ENCODE measurements around the gene NWD2. TPM values are rescaled to one million over a fixed set of nuclear protein-coding genes. Genes with fewer than 3 reads are reported as not detected.

Gene NWD2
- total RNA-seq, 1 experiment from 2014 or later, result not detected

DNA sequence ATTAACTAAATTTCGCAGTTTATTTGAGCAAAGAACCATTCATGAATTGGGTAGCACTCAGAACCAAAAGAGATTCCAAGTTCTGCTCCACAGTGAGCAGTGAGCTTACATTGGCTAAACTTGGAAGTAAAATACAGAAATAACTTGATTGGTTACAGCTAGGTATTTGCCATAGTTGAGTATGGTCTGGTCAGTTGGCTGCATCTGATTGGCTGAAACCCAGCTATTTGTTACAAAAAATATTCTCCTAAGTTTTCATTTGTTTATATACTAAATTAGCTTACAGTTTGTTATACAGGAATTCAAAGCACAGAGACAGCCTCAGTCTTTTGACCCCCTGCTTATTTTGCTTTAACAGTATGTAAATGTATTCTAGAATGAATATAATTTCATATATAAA is 226.6 kb downstream of the NWD2 start:
- WGBS (ENCODE audit: extremely low coverage, insufficient read length, low lambda C conversion rate), result no CpG with 5 or more reads among the region's 1 CpG
- Histone ChIP-seq H3K4me1 (ENCODE audit: insufficient read depth, low read length) (no peaks in the 10 kb centered on the region), H4K5ac (ENCODE audit: insufficient read length, low read depth, low read length) (no peak overlapping the region), H3T11ph (ENCODE audit: low read length) (no peak overlapping the region), H4K20me1 (ENCODE audit: control insufficient read depth, insufficient read depth, insufficient read length) (no peaks in the 10 kb centered on the region), H3K4me2 (ENCODE audit: insufficient read depth, insufficient read length, low read length) (no peak overlapping the region), H3K27me3 (ENCODE audit: insufficient read depth, low read length) (no peaks in the 10 kb centered on the region), H3K9ac (ENCODE audit: extremely low read depth, insufficient read length, low read length) (no peak overlapping the region), H3K27ac (ENCODE audit: insufficient read length, low read depth, low read length) (no peak overlapping the region), H3K9me3 (ENCODE audit: control insufficient read depth, low read depth, low read length) (no peaks in the 10 kb centered on the region), H2BK5ac (ENCODE audit: insufficient read length, low read length) (no peak overlapping the region), H3K4ac (ENCODE audit: low read depth, low read length) (no peak overlapping the region), H3K79me2 (ENCODE audit: insufficient read depth, low read length) (no peaks in the 10 kb centered on the region), H3K14ac (ENCODE audit: insufficient read depth, low read length) (no peak overlapping the region), H2BK15ac (ENCODE audit: low read depth, low read length) (no peak overlapping the region), H2BK12ac (ENCODE audit: insufficient read length, low read depth, low read length) (no peak overlapping the region), H3K18ac (ENCODE audit: insufficient read length, low read depth, low read length) (no peak overlapping the region), H4K91ac (ENCODE audit: insufficient read length, low read depth, low read length) (no peak overlapping the region), H2BK20ac (ENCODE audit: low read depth, low read length, poor library complexity, severe bottlenecking) (no peak overlapping the region), H2BK120ac (ENCODE audit: low read depth, low read length, poor library complexity, severe bottlenecking) (no peak overlapping the region), H3K23me2 (ENCODE audit: insufficient read length, low read depth, low read length, poor library complexity, severe bottlenecking) (no peaks in the 10 kb centered on the region), H3K23ac (ENCODE audit: insufficient read length, low read depth, low read length) (no peak overlapping the region), H3K56ac (ENCODE audit: insufficient read length, low read depth, low read length) (no peak overlapping the region), H2AFZ (ENCODE audit: low read length) (no peak overlapping the region), H4K8ac (replicated peaks; ENCODE audit: insufficient read length, low read depth, low read length) (no peak overlapping the region), H2AK5ac (ENCODE audit: insufficient read length, low read length) (no peak overlapping the region), H3K79me1 (ENCODE audit: insufficient read depth, low read depth, low read length, poor library complexity, severe bottlenecking) (no peaks in the 10 kb centered on the region)
- H3K4me3 Mint-ChIP-seq, result no peak overlapping the region
- TF ChIP-seq CTCF (conservative IDR thresholded peaks at IDR 0.05), result no peak
- H3K27ac Mint-ChIP-seq, result no peak overlapping the region
- no peaks in the 10 kb centered on the region; the same call in 1 of the 2 replicates for H3K27me3 Mint-ChIP-seq (ENCODE audit: low read depth)
- no peak for DNase-seq
- no peaks in the 10 kb centered on the region for H3K4me1 Mint-ChIP-seq
- no peaks in the 10 kb centered on the region for H3K9me3 Mint-ChIP-seq
- no peaks in the 10 kb centered on the region for H3K36me3 Mint-ChIP-seq (ENCODE audit: insufficient read depth in 1 of 3, low read depth in 3 of 3)

Measured in H9 (cell line).